OCI-LY1 (cell line): Measurements from ENCODE around the gene HLA-DQA1.
"Not testable (repeated sequence)": the region's sequence is repeated elsewhere in the genome, so short reads cannot be mapped to it uniquely, and the experiment has no call there.

Source experiments
- H2AFZ ChIP-seq: fragments of 200-600 bp; sonication (generic), shearing (Covaris generic); 2 replicates; pipeline ENCODE4 v1.6.0; 2014; ENCODE audit warnings: antibody characterized with exemption, mild to moderate bottlenecking, low read length
- H3F3A ChIP-seq: fragments of 200-600 bp; sonication (generic), shearing (Covaris generic); 2 replicates; pipeline ENCODE4 v1.6.0; 2014; ENCODE audit warnings: mild to moderate bottlenecking, antibody characterized with exemption, low read length, moderate library complexity; ENCODE audit not compliant: insufficient read depth
- H3K27ac ChIP-seq: fragments of 200-600 bp; sonication (generic); 2 replicates; pipeline ENCODE4 v1.5.1; 2014; ENCODE audit warnings: low read length, mixed run types, mild to moderate bottlenecking, low read depth; ENCODE audit not compliant: poor library complexity, severe bottlenecking
- H3K27me3 ChIP-seq: fragments of 200-600 bp; sonication (generic); 2 replicates; pipeline ENCODE4 v1.6.0; 2014; ENCODE audit warnings: antibody characterized with exemption, mild to moderate bottlenecking, low read length, moderate library complexity; ENCODE audit not compliant: insufficient read depth
- H3K36me3 ChIP-seq: fragments of 200-600 bp; sonication (generic); 2 replicates; pipeline ENCODE4 v1.6.1; 2014; ENCODE audit warnings: mild to moderate bottlenecking, antibody characterized with exemption, low read length, moderate library complexity, mixed read lengths; ENCODE audit not compliant: insufficient read depth
- H3K4me1 ChIP-seq: fragments of 200-600 bp; sonication (generic); 2 replicates; pipeline ENCODE4 v1.5.1; 2014; ENCODE audit warnings: mild to moderate bottlenecking, low read length, moderate library complexity; ENCODE audit not compliant: insufficient read depth, severe bottlenecking
- H3K4me2 ChIP-seq: fragments of 200-600 bp; sonication (generic), shearing (Covaris generic); 2 replicates; pipeline ENCODE4 v1.6.1; 2014; ENCODE audit warnings: low read length
- H3K4me3 ChIP-seq: fragments of 200-600 bp; sonication (generic); 2 replicates; pipeline ENCODE4 v1.5.1; 2014; ENCODE audit warnings: low read length, low read depth, mild to moderate bottlenecking, mixed read lengths; ENCODE audit not compliant: poor library complexity, severe bottlenecking
- H3K79me2 ChIP-seq: fragments of 200-600 bp; shearing (Covaris generic); 2 replicates; pipeline ENCODE4 v1.6.1; 2016; ENCODE audit warnings: mixed run types, low read length, mixed read lengths; ENCODE audit not compliant: insufficient read depth
- H3K9ac ChIP-seq: fragments of 200-600 bp; sonication (generic), shearing (Covaris generic); 2 replicates; pipeline ENCODE4 v1.6.1; 2014; ENCODE audit warnings: mild to moderate bottlenecking, low read length, mixed read lengths
- H3K9me2 ChIP-seq: fragments of 200-600 bp; sonication (generic), shearing (Covaris generic); 2 replicates; pipeline ENCODE4 v1.6.1; 2014; ENCODE audit warnings: low read depth, mild to moderate bottlenecking, low read length, mixed read lengths
- H3K9me3 ChIP-seq: fragments of 200-600 bp; shearing (Covaris generic); 2 replicates; pipeline ENCODE4 v1.6.1; 2014; ENCODE audit warnings: low read length, mixed read lengths
- H4K20me1 ChIP-seq: fragments of 200-600 bp; sonication (generic), shearing (Covaris generic); 2 replicates; pipeline ENCODE4 v1.6.0; 2016; ENCODE audit warnings: mild to moderate bottlenecking, low read length; ENCODE audit not compliant: insufficient read depth
- EZH2 ChIP-seq: fragments of 200-600 bp; sonication (generic), shearing (Covaris generic); IDR thresholded peaks from 2 replicates; pipeline ENCODE4 v1.8.0; 2017; ENCODE audit warnings: borderline replicate concordance, mixed run types, mild to moderate bottlenecking, antibody characterized with exemption, low read length, moderate library complexity, mixed read lengths
- TF ChIP-seq, protein P1 (sequence below): fragments of 200-600 bp; sonication (generic), shearing (Covaris generic); IDR thresholded peaks from 2 replicates; pipeline ENCODE4 v1.5.1; 2017; ENCODE audit warnings: mild to moderate bottlenecking, antibody characterized with exemption, low read length, moderate library complexity, mixed read lengths

The HLA-DQA1 gene

DNA sequence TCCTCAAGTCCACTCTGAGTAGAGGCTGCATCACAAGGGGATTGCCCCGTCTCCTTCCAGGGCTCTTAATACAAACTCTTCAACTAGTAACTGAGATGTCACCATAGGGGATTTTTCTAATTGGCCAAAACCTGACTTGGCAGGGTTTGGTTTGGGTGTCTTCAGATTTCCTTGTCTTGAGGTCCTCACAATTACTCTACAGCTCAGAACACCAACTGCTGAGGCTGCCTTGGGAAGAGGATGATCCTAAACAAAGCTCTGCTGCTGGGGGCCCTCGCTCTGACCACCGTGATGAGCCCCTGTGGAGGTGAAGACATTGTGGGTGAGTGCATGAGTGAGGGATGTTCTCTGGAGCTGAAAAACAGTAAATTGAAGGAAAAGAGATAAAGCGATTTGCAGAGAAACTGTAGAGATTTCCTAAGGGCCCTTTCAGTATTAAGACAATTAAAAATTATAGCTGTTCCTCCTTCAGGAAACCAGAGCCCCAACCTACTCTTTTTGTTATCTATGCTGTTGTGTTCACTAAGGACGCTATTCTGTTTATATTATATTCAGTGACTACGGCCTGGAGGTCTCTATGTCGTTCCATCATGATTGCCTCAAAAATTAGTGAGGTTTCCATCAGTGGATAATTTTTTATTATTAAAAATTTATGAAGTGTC, at the start of gene HLA-DQA1:
Gene HLA-DQA1, plus strand, starts transcription at position 188 of the 662 bp plus-strand sequence. Its CDS starts 53 bp downstream, at position 241.
- no peaks in the 10 kb centered on the region for H3K9me2 ChIP-seq
- peaks cover 21% of the 10 kb centered on the region for H3K4me1 ChIP-seq
- no peaks in the 10 kb centered on the region for H4K20me1 ChIP-seq
- no peak within 1 kb of the TSS for H3K4me2 ChIP-seq
- TF ChIP-seq EZH2: no peak
- TF ChIP-seq, protein P1, sequence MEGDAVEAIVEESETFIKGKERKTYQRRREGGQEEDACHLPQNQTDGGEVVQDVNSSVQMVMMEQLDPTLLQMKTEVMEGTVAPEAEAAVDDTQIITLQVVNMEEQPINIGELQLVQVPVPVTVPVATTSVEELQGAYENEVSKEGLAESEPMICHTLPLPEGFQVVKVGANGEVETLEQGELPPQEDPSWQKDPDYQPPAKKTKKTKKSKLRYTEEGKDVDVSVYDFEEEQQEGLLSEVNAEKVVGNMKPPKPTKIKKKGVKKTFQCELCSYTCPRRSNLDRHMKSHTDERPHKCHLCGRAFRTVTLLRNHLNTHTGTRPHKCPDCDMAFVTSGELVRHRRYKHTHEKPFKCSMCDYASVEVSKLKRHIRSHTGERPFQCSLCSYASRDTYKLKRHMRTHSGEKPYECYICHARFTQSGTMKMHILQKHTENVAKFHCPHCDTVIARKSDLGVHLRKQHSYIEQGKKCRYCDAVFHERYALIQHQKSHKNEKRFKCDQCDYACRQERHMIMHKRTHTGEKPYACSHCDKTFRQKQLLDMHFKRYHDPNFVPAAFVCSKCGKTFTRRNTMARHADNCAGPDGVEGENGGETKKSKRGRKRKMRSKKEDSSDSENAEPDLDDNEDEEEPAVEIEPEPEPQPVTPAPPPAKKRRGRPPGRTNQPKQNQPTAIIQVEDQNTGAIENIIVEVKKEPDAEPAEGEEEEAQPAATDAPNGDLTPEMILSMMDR: no peak
- no peak within 1 kb of the TSS for H3K9ac ChIP-seq
- H3K27me3 ChIP-seq: no peaks in the 10 kb centered on the region
- H3K27ac ChIP-seq: no peak within 1 kb of the TSS
- H3K79me2 ChIP-seq: no peaks in the 10 kb centered on the region
- H3K9me3 ChIP-seq: no peaks in the 10 kb centered on the region
- H2AFZ ChIP-seq: no peak within 1 kb of the TSS
- no peaks in the 10 kb centered on the region for H3K36me3 ChIP-seq
- no peaks in the 10 kb centered on the region for H3F3A ChIP-seq
- no peak within 1 kb of the TSS for H3K4me3 ChIP-seq

DNA sequence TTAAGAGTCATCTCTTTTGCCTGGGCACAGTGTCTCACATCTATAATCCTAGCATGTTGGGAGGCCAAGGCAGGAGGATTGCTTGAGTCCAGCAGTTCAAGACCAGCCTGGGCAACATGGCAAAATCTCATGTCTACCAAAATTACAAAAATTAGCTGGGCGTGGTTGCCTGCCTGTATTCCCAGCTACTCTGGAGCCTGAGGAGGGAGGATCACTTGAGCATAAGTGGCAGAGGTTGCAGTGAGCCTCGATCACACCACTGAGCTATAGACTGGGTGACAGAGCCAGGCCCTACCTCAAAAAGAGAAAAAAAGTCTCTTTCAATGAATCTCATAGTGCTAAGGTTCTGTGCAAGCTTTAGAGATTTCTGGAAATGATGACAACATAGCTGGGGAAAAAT, 49.0 kb upstream of the HLA-DQA1 start:
- Histone ChIP-seq H3K36me3 (no peaks in the 10 kb centered on the region), H3K9ac (no peak overlapping the region), H3K27ac (no peak overlapping the region), H4K20me1 (no peaks in the 10 kb centered on the region), H3K4me1 (no peaks in the 10 kb centered on the region), H3K79me2 (no peaks in the 10 kb centered on the region), H3K9me2 (no peaks in the 10 kb centered on the region), H3K9me3 (no peaks in the 10 kb centered on the region), H3K4me3 (no peak overlapping the region), H2AFZ (no peak overlapping the region), H3F3A (no peaks in the 10 kb centered on the region), H3K4me2 (no peak overlapping the region), H3K27me3 (no peaks in the 10 kb centered on the region)
- no peak for TF ChIP-seq EZH2
- TF ChIP-seq, protein P1: no peak

DNA sequence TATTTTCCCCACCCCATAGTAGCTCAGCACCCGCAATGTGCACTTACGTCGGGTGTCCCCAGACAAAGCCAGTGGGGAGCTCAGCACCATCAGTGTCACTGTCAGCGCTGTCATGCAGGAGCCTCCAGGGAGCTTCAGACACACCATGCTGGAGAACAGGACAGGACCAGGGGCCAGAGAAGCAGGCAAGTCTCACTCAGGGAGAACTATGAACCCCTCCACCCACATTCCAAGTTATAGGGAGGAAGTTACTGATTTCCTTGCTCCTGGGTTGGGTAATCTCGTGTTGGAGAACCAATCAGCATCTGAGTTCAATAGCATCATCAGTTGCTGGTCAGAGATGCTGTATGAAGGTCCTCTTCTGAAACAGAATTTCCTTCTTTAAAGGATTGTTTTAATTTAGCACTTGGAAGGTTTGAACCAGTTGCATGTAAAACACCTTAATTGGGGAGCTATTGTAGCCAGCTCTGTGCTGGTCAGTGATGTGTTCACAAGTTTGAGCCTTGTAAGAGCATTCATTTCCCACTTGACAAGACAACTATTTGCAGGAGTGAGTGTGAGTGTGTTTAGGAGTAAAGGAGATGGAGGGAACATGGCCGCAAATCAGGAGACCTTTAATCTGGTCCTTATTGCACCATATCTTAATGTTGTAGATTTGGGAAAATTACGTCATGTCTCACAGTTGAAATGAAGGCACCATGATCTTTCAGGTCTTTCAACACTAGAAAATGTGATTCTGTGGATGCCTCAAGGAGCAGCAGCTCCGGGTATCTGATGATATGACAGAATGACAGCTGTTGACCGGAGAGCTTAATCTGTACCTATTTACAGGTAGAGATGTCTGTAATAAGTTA, 47.4 kb upstream of the HLA-DQA1 start, which contains the start of gene HLA-DRB1:
Gene HLA-DRB1, minus strand, starts transcription at position 253 of the 854 bp plus-strand sequence. Its CDS starts 106 bp downstream, at position 147.
- Histone ChIP-seq H3K4me1 (no peaks in the 10 kb centered on the region), H3K9me2 (no peaks in the 10 kb centered on the region), H2AFZ (no peak within 1 kb of the TSS), H4K20me1 (no peaks in the 10 kb centered on the region), H3K27ac (no peak within 1 kb of the TSS), H3F3A (no peaks in the 10 kb centered on the region), H3K36me3 (no peaks in the 10 kb centered on the region), H3K9me3 (no peaks in the 10 kb centered on the region), H3K9ac (no peak within 1 kb of the TSS), H3K79me2 (no peaks in the 10 kb centered on the region), H3K27me3 (no peaks in the 10 kb centered on the region), H3K4me3 (no peak within 1 kb of the TSS), H3K4me2 (no peak within 1 kb of the TSS)
- TF ChIP-seq EZH2: no peak

DNA sequence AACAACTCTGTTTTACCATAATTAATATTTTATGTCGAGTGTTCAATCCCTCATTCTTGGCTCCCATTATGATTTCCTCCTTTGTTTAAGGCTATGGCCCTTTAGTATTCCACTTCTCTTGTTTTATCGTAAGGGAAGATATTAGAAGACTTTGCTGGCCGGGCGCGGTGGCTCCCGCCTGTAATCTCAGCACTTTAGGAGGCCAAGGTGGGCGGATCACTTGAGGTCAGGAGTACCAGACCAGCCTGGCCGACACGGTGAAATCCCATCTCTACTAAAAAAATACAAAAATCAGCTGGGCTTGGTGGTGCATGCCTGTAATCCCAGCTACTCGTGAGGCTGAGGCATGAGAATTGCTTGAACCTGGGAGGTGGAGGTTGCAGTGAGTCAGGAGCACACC, 46.5 kb upstream of the HLA-DQA1 start:
- H3K36me3 ChIP-seq, H3K9me2 ChIP-seq, H3K9ac ChIP-seq, H4K20me1 ChIP-seq, H3K4me2 ChIP-seq, H3K27me3 ChIP-seq, H3K9me3 ChIP-seq, H3K79me2 ChIP-seq, H2AFZ ChIP-seq, H3K4me3 ChIP-seq, H3K27ac ChIP-seq, H3F3A ChIP-seq, H3K4me1 ChIP-seq: not testable (repeated sequence)
